ENCODE measurements around the gene DUXB.

DUXB gene

GRCh38 chr16:75647492-75648264 lies 53.6 kb downstream of the DUXB start, which contains the start of the genes KARS1 and TERF2IP:
Gene KARS1, minus strand, starts transcription at chr16:75647665. Its CDS starts 26 bp downstream, at chr16:75647639.
Gene TERF2IP, plus strand, starts transcription at chr16:75647773. Its CDS starts 110 bp downstream, at chr16:75647883.
- TF ChIP-seq CTCF (IDR thresholded peaks at IDR 0.05; ENCODE audit: low read depth, low read length): no peak
- peak within 1 kb of the TSS; percentile 88 for H3K4me3 ChIP-seq (ENCODE audit: low read depth, low read length)

- H3K4me3 ChIP-seq (ENCODE audit: low read depth, low read length): peak overlapping the region; percentile 88
- no peak for TF ChIP-seq CTCF (IDR thresholded peaks at IDR 0.05; ENCODE audit: low read depth, low read length)
Measured at GRCh38 chr16:75647112-75647491, 54.2 kb downstream of the DUXB start.

GRCh38 chr16:75644240-75645012 lies 56.8 kb downstream of the DUXB start:
- H3K4me3 ChIP-seq (ENCODE audit: low read depth, low read length): no peak overlapping the region
- TF ChIP-seq CTCF (IDR thresholded peaks at IDR 0.05; ENCODE audit: low read depth, low read length): no peak
